ENCODE data around the gene ATCAY. TPM values are rescaled to one million over a fixed set of nuclear protein-coding genes. Genes with fewer than 3 reads are reported as not detected.

Gene ATCAY
- total RNA-seq, 4 donors from 2014 or later, result 0.07 to 0.67 (median 0.12) TPM; not detected in 1

GRCh38 chr19:3838661-3839060 lies 41.8 kb upstream of the ATCAY start:
- Histone ChIP-seq H3K27ac (no peak overlapping the region), H3K27me3 (peaks cover 21% of the 10 kb centered on the region), H3K4me3 (no peak overlapping the region), H3K9me3 (no peaks in the 10 kb centered on the region), H3K4me1 (no peaks in the 10 kb centered on the region), H3K36me3 (no peaks in the 10 kb centered on the region)
- no peak for ATAC-seq
- TF ChIP-seq POLR2AphosphoS5 (IDR thresholded peaks at IDR 0.05) (no peak), EP300 (IDR thresholded peaks at IDR 0.05) (no peak), POLR2A (IDR thresholded peaks at IDR 0.05) (no peak)
- TF ChIP-seq, protein P1, sequence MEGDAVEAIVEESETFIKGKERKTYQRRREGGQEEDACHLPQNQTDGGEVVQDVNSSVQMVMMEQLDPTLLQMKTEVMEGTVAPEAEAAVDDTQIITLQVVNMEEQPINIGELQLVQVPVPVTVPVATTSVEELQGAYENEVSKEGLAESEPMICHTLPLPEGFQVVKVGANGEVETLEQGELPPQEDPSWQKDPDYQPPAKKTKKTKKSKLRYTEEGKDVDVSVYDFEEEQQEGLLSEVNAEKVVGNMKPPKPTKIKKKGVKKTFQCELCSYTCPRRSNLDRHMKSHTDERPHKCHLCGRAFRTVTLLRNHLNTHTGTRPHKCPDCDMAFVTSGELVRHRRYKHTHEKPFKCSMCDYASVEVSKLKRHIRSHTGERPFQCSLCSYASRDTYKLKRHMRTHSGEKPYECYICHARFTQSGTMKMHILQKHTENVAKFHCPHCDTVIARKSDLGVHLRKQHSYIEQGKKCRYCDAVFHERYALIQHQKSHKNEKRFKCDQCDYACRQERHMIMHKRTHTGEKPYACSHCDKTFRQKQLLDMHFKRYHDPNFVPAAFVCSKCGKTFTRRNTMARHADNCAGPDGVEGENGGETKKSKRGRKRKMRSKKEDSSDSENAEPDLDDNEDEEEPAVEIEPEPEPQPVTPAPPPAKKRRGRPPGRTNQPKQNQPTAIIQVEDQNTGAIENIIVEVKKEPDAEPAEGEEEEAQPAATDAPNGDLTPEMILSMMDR (IDR thresholded peaks at IDR 0.05), result no peak
- 60% methylated on average over 2 of the region's 13 CpGs; no CpG with 5 or more reads in 1 of the 2 donors for WGBS, 2 donors (ENCODE audit: low coverage in 1 of 2)

GRCh38 chr19:3839941-3840340 lies 40.5 kb upstream of the ATCAY start:
- 54 to 62% methylated on average over 12 of the region's 13 CpGs for WGBS, 2 donors (ENCODE audit: low coverage in 1 of 2)
- no peak for ATAC-seq
- no peaks in the 10 kb centered on the region for H3K4me1 ChIP-seq
- H3K27me3 ChIP-seq, result peaks cover 10% of the 10 kb centered on the region
- no peak overlapping the region for H3K4me3 ChIP-seq
- no peaks in the 10 kb centered on the region for H3K9me3 ChIP-seq
- no peaks in the 10 kb centered on the region for H3K36me3 ChIP-seq
- H3K27ac ChIP-seq, result no peak overlapping the region
- TF ChIP-seq POLR2A (IDR thresholded peaks at IDR 0.05) (no peak), POLR2AphosphoS5 (IDR thresholded peaks at IDR 0.05) (no peak), EP300 (IDR thresholded peaks at IDR 0.05) (no peak)
- TF ChIP-seq, protein P1 (IDR thresholded peaks at IDR 0.05), result no peak

DNA sequence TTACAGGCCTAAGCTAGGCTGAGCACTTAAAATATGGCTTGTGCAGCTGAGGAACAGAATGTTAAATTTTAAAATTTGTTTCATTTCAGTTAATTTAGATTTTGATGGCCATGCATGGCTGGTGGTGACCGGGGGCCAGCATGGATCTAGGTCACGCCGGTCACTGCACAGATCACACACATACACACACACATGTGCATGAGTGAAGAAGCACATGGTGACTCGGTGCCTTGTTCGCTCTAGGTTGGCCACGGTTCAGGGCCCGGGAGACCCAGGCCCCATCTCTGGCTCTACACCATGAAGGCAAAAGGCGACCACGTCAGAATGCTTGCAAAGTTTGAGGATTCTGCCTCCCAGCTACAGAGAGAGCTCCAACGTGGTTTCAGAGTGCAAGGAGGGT lies 39.7 kb upstream of the ATCAY start:
- Histone ChIP-seq H3K4me3 (no peak overlapping the region), H3K27ac (no peak overlapping the region), H3K9me3 (no peaks in the 10 kb centered on the region), H3K36me3 (no peaks in the 10 kb centered on the region), H3K27me3 (peaks cover 10% of the 10 kb centered on the region), H3K4me1 (no peaks in the 10 kb centered on the region)
- ATAC-seq, result no peak
- WGBS, 2 donors (ENCODE audit: low coverage in 1 of 2), result 85 to 88% methylated on average over 4 to 10 of the region's 10 CpGs
- TF ChIP-seq POLR2AphosphoS5 (IDR thresholded peaks at IDR 0.05) (no peak), POLR2A (IDR thresholded peaks at IDR 0.05) (no peak), EP300 (IDR thresholded peaks at IDR 0.05) (no peak)
- TF ChIP-seq, protein P1 (IDR thresholded peaks at IDR 0.05), result no peak

DNA sequence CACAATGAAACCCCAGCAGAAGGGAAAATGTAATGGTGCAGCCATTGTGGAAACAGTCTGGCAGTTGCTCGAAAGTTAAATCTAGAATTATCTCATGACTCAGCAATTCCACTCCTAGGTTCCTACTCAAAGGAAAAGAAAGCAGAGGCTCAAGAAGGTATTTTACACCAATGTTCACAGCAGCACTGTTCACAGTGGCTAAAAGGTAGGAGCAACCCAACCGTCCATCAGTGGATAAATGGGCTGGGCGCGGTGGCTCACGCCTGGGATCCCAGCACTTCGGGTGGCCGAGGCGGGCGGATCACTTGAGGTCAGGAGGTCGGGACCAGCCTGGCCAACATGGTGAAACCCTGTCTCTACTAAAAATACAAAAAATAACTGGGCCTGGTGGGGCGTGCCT lies 37.5 kb upstream of the ATCAY start:
- Histone ChIP-seq H3K4me3 (no peak overlapping the region), H3K36me3 (no peaks in the 10 kb centered on the region), H3K27ac (no peak overlapping the region), H3K4me1 (no peaks in the 10 kb centered on the region), H3K27me3 (peaks cover 10% of the 10 kb centered on the region), H3K9me3 (no peaks in the 10 kb centered on the region)
- no peak for TF ChIP-seq EP300 (IDR thresholded peaks at IDR 0.05)
- TF ChIP-seq, protein P1 (IDR thresholded peaks at IDR 0.05), result no peak
- no peak for TF ChIP-seq POLR2A (IDR thresholded peaks at IDR 0.05)
- no peak for TF ChIP-seq POLR2AphosphoS5 (IDR thresholded peaks at IDR 0.05)
- WGBS, 2 donors (ENCODE audit: low coverage in 1 of 2), result 71 to 90% methylated on average over 9 to 10 of the region's 11 CpGs
- ATAC-seq, result no peak

GRCh38 chr19:3844596-3844995 lies 35.9 kb upstream of the ATCAY start:
- H3K36me3 ChIP-seq, result no peaks in the 10 kb centered on the region
- H3K9me3 ChIP-seq, result no peaks in the 10 kb centered on the region
- no peaks in the 10 kb centered on the region for H3K4me1 ChIP-seq
- 40 to 56% methylated on average over 1 to 4 of the region's 5 CpGs for whole genome bisulfite sequencing, 2 donors (ENCODE audit: low coverage in 1 of 2)
- ATAC-seq, result no peak
- TF ChIP-seq POLR2AphosphoS5 (IDR thresholded peaks at IDR 0.05) (no peak), EP300 (IDR thresholded peaks at IDR 0.05) (no peak), POLR2A (IDR thresholded peaks at IDR 0.05) (no peak)
- TF ChIP-seq, protein P1 (IDR thresholded peaks at IDR 0.05), result no peak
- no peak overlapping the region for H3K4me3 ChIP-seq
- H3K27ac ChIP-seq, result no peak overlapping the region
- peaks cover 10% of the 10 kb centered on the region for H3K27me3 ChIP-seq

All from gastroesophageal sphincter (tissue), 4 donors.